Lower leg skin (tissue), 4 donors: ENCODE measurements around the gene FAM131C. TPM values are rescaled to one million over a fixed set of nuclear protein-coding genes. Genes with fewer than 3 reads are reported as not detected.
A peak's percentile ranks its signal among the peaks of the same experiment; 100 is the strongest.

ENCODE experiments used
- DNase-seq, 2 donors: peaks; one replicate each; pipeline ENCODE4 v3.0.0-alpha.2; 2019; ENCODE audit warnings: low spot score in 2 of 2
- H3K4me3 ChIP-seq: fragments of 200-600 bp; sonication (generic); 2 replicates; pipeline ENCODE4 v1.5.1; 2017; ENCODE audit warnings: mild to moderate bottlenecking, low read depth; ENCODE audit not compliant: poor library complexity, severe bottlenecking
- CTCF ChIP-seq, 3 donors: fragments of 450-650 bp; IDR thresholded peaks; one replicate each; pipeline ENCODE4 v1.5.1; 2016; ENCODE audit warnings: antibody characterized with exemption in 3 of 3, mild to moderate bottlenecking in 3 of 3, moderate library complexity in 2 of 3
- POLR2A ChIP-seq, 2 donors: fragments of 450-650 bp; IDR thresholded peaks; one replicate each; pipeline ENCODE4 v1.6.1; 2016 to 2017; ENCODE audit warnings: antibody characterized with exemption in 2 of 2, mild to moderate bottlenecking in 1 of 2, moderate library complexity in 1 of 2
- WGBS, 2 donors: methylation state at CpG; one replicate each; pipeline ENCODE4 v1.1.5; 2018; 5-methylcytosine and 5-hydroxymethylcytosine counted together
- intact Hi-C: fragments of 100-400 bp; cut with DNase I; formaldehyde crosslinking; loops from one replicate; pipeline ENCODE4 v1.15.0; 2023; ENCODE audit warnings: low total_unique reads
- total RNA-seq, 4 donors: library from RNA; depleted of rRNA; stranded (reverse); fragments of >200 nt; gene quantifications; one replicate each; pipeline ENCODE4 v1.1.0, GENCODE V29; 2016

The FAM131C gene
- total RNA-seq, 4 donors from 2014 or later, result 1.1 to 2.6 (median 1.7) TPM

- DNase-seq, result no peak
- WGBS, 2 donors, result 92 to 95% methylated on average over 24 to 25 of the region's 25 CpGs
- intact Hi-C loops, result no loop called here
- TF ChIP-seq POLR2A (IDR thresholded peaks at IDR 0.05), result no peak
- no peak for TF ChIP-seq CTCF (IDR thresholded peaks at IDR 0.05)
- no peak overlapping the region for H3K4me3 ChIP-seq
Measured at GRCh38 chr1:16015491-16015890, 58.0 kb downstream of the FAM131C start.

- intact Hi-C loops, result no loop called here
- no peak overlapping the region for H3K4me3 ChIP-seq
- peak in 1 of 2 donors; percentile 90 for DNase-seq
- TF ChIP-seq CTCF (IDR thresholded peaks at IDR 0.05) (no peak), POLR2A (IDR thresholded peaks at IDR 0.05) (no peak)
- WGBS, 2 donors, result 58 to 61% methylated on average over 15 to 17 of the region's 17 CpGs
Measured at GRCh38 chr1:16014509-16015482, 58.7 kb downstream of the FAM131C start.

GRCh38 chr1:16013908-16014258, 59.6 kb downstream of the FAM131C start:
- intact Hi-C loops, result no loop called here
- no peak overlapping the region for H3K4me3 ChIP-seq
- 62 to 73% methylated on average over 4 of the region's 4 CpGs for WGBS, 2 donors

GRCh38 chr1:16013220-16013907, 60.1 kb downstream of the FAM131C start:
- no peak for TF ChIP-seq CTCF (IDR thresholded peaks at IDR 0.05)
- TF ChIP-seq POLR2A (IDR thresholded peaks at IDR 0.05), result no peak
- peak in 1 of 2 donors; percentile 93 for DNase-seq
- WGBS, 2 donors, result 21 to 35% methylated on average over 18 to 23 of the region's 28 CpGs
- no peak overlapping the region for H3K4me3 ChIP-seq
- intact Hi-C loops, result no loop called here

More at GRCh38 chr1:16013908-16014258, 59.6 kb downstream of the FAM131C start:
- DNase-seq, result no peak
- no peak for TF ChIP-seq CTCF (IDR thresholded peaks at IDR 0.05)
- no peak for TF ChIP-seq POLR2A (IDR thresholded peaks at IDR 0.05)

- WGBS, 2 donors, result 7 to 11% methylated on average over 19 to 27 of the region's 36 CpGs
- no peak for DNase-seq
- intact Hi-C loops, result no loop called here
- TF ChIP-seq CTCF (IDR thresholded peaks at IDR 0.05), result no peak
- no peak for TF ChIP-seq POLR2A (IDR thresholded peaks at IDR 0.05)
- no peak overlapping the region for H3K4me3 ChIP-seq
Measured at GRCh38 chr1:16012590-16013219, 60.7 kb downstream of the FAM131C start.
